Measurements from ENCODE around the gene SMAD1.

DNA sequence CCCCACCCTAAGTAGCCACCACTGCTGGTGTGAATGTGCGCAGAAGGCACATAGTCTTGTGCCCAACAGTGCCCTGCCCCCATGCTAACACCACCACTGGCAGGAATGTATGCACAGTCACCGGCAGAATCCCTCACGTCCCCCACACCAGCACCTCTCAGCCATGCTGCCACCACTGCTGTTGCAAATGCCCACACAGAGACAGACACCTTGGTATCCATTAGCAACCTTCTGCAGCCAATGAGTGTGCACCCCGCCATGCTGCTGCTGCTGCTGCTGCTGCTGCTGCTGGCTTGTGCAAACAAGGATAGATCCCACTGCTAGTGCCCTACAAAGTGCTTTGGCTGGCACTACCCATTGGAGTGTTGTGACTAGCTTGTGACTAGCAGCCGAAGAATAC, 85.1 kb downstream of the SMAD1 start:
- TF ChIP-seq, protein P1, sequence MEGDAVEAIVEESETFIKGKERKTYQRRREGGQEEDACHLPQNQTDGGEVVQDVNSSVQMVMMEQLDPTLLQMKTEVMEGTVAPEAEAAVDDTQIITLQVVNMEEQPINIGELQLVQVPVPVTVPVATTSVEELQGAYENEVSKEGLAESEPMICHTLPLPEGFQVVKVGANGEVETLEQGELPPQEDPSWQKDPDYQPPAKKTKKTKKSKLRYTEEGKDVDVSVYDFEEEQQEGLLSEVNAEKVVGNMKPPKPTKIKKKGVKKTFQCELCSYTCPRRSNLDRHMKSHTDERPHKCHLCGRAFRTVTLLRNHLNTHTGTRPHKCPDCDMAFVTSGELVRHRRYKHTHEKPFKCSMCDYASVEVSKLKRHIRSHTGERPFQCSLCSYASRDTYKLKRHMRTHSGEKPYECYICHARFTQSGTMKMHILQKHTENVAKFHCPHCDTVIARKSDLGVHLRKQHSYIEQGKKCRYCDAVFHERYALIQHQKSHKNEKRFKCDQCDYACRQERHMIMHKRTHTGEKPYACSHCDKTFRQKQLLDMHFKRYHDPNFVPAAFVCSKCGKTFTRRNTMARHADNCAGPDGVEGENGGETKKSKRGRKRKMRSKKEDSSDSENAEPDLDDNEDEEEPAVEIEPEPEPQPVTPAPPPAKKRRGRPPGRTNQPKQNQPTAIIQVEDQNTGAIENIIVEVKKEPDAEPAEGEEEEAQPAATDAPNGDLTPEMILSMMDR (conservative IDR thresholded peaks at IDR 0.05 in 1 of 2, IDR thresholded peaks at IDR 0.05 in 1 of 2; ENCODE audit: low read depth in 1 of 2, low read length in 2 of 2), result no peak
- TF ChIP-seq EZH2 (IDR thresholded peaks at IDR 0.05; ENCODE audit: low read length, missing control alignments), result no peak
